Heart right ventricle (tissue), 16 donors: ENCODE results near the gene THSD7B. TPM values are rescaled to one million over a fixed set of nuclear protein-coding genes. Genes with fewer than 3 reads are reported as not detected.

ENCODE experiments used
- ATAC-seq, 8 donors: fragments of 200-7000 bp; cut with Tn5 transposase; one replicate each; pipeline ENCODE4 v1.9.1; 2020; ENCODE audit warnings: mild to moderate bottlenecking in 8 of 8, moderate library complexity in 8 of 8, moderate number of reproducible peaks in 1 of 8
- DNase-seq, 2 donors: peaks; one replicate each; pipeline ENCODE4 v3.0.0-alpha.2; 2020
- H3K27ac ChIP-seq, 10 donors: fragments of 200-600 bp; sonication (generic) in 2 of 10; one replicate each; pipeline versions ENCODE4 v1.5.0 to v1.8.0; 2020 to 2022; ENCODE audit warnings: mild to moderate bottlenecking in 3 of 10
- H3K27me3 ChIP-seq, 7 donors: fragments of 200-600 bp; one replicate each; pipeline ENCODE4 v1.8.0; 2021 to 2022; ENCODE audit warnings: mild to moderate bottlenecking in 2 of 7
- H3K36me3 ChIP-seq, 9 donors: fragments of 200-600 bp; sonication (generic) in 1 of 9; one replicate each; pipeline versions ENCODE4 v1.5.0 to v1.8.0; 2020 to 2022; ENCODE audit warnings: mild to moderate bottlenecking in 2 of 9
- H3K4me1 ChIP-seq, 9 donors: fragments of 200-600 bp; sonication (generic) in 1 of 9; one replicate each; pipeline versions ENCODE4 v1.5.0 to v1.8.0; 2020 to 2022; ENCODE audit warnings: mild to moderate bottlenecking in 4 of 9
- H3K4me3 ChIP-seq, 10 donors: fragments of 200-600 bp; sonication (generic) in 2 of 10; one replicate each; pipeline versions ENCODE4 v1.5.0 to v1.8.0; 2020 to 2022; ENCODE audit warnings: mild to moderate bottlenecking in 7 of 10, moderate library complexity in 2 of 10
- H3K9me3 ChIP-seq, 11 donors: fragments of 200-600 bp in 10 of 11; sonication (generic) in 2 of 11; one replicate each; pipeline versions ENCODE4 v1.5.0 to v1.8.0; 2013 to 2022; ENCODE audit warnings: mild to moderate bottlenecking in 2 of 11, control low read depth in 1 of 11, moderate library complexity in 1 of 11
- WGBS, 2 donors: extraction: QIAGEN DNeasy Blood & Tissue Kit; methylation state at CpG; one replicate each; pipeline ENCODE4 v1.1.7; 2013; ENCODE audit warnings: inconsistent platforms in 1 of 2; 5-methylcytosine and 5-hydroxymethylcytosine counted together
- intact Hi-C, 10 donors: fragments of 100-400 bp; cut with DNase I; formaldehyde crosslinking; loops; one replicate each; pipeline versions ENCODE4 v1.11.1 to v1.14.2; 2022
- polyA plus RNA-seq, 2 donors: library from polyadenylated mRNA; stranded (reverse); fragments of 200-250 nt; gene quantifications; one replicate each; pipeline ENCODE4 v1.2.3, GENCODE V29; 2013
- total RNA-seq, 10 donors: library from RNA; stranded (reverse); fragmentation: NEBNext Ultra II Directional in 3 of 10; extraction: Animal tissue kit (Norgen Biotek cat#: 25700) in 3 of 10; gene quantifications; one replicate each; pipeline versions ENCODE4 v1.2.1 to v1.2.4, GENCODE V29; 2021 to 2023
- TF ChIP-seq, protein P1 (sequence below), 9 donors: fragments of 200-600 bp; sonication (generic) in 2 of 9; IDR thresholded peaks; one replicate each; pipeline versions ENCODE4 v1.5.0 to v1.8.0; 2021 to 2022; ENCODE audit warnings: antibody characterized with exemption in 9 of 9, mild to moderate bottlenecking in 5 of 9, moderate library complexity in 1 of 9
- donor health status: Arrhythmogenic right ventricular cardiomyopathy.
- donor health status: ischemic (EF 13 %, LVEDD 7.1; RV severe dilation, severe dysfunction).
- donor health status: healthy with polysubstance abuse.
- donor health status: DM: no; HTN: yes; CAD: no.
- donor health status: DM: no; HTN: no; CAD: no.
- donor health status: ischemic (EF 25% LVEDD 6.9; RV normal size, moderate dysfunction).
- donor health status: ischemic (EF 25% LVEDD 5.7; RV mildly dilated, moderate dysfunction).
- donor health status: healthy.
- donor health status: DM: yes; HTN: yes; CAD: no.
- donor health status: Ischemic cardiomyopathy.
- donor health status: ischemic (EF 35%, LVEDD 5.7; RV mildly dilated, moderate dysfunction).
- donor health status: nonischemic (EF 11% LVEDD 7.7; RV severe dilation, severe dysfunction).
- donor health status: DM: yes; HTN: yes; CAD: no.
- donor health status: PGD.
- donor health status: ischemic (EF 29% LVEDD 5.4; RV normal size, mild dysfunction).
- donor health status: nonischemic (EF 23%, LVEDD 6.1; RV moderate dilation, normal function).

The THSD7B gene
- total and polyA plus RNA-seq, 12 donors = 0.01 to 0.39 (median 0.18) TPM

DNA sequence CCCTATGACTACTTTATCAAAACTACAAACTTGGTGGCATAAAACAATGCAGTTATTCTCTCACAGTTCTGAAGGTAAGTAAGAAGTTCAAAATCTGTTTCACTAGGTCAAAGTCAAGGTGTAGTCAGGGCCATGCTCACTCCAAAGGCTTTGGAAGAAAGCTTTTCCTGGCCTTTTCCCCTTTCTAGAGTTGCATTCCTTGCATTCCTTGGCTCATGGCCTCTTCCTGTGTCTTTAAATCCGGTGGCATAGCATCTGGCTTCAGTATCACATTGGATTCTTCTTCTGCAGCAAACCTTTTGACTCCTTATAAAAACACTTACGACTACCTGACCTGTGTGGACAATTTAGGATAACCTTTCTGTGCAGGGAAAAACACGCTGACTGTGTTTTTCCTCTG, 655.4 kb downstream of the THSD7B start:
- Histone ChIP-seq H3K36me3 (no peaks in the 10 kb centered on the region), H3K27me3 (no peaks in the 10 kb centered on the region), H3K27ac (no peak overlapping the region), H3K9me3 (peaks cover 0 to 23% (median 0%) of the 10 kb centered on the region in 11 donors), H3K4me3 (no peak overlapping the region), H3K4me1 (no peaks in the 10 kb centered on the region)
- TF ChIP-seq, protein P1, sequence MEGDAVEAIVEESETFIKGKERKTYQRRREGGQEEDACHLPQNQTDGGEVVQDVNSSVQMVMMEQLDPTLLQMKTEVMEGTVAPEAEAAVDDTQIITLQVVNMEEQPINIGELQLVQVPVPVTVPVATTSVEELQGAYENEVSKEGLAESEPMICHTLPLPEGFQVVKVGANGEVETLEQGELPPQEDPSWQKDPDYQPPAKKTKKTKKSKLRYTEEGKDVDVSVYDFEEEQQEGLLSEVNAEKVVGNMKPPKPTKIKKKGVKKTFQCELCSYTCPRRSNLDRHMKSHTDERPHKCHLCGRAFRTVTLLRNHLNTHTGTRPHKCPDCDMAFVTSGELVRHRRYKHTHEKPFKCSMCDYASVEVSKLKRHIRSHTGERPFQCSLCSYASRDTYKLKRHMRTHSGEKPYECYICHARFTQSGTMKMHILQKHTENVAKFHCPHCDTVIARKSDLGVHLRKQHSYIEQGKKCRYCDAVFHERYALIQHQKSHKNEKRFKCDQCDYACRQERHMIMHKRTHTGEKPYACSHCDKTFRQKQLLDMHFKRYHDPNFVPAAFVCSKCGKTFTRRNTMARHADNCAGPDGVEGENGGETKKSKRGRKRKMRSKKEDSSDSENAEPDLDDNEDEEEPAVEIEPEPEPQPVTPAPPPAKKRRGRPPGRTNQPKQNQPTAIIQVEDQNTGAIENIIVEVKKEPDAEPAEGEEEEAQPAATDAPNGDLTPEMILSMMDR (IDR thresholded peaks at IDR 0.05) = no peak
- intact Hi-C loops = no loop called here
- no peak for DNase-seq
- 26 to 39% methylated on average over 3 of the region's 3 CpGs for WGBS, 2 donors
- ATAC-seq = no peak

DNA sequence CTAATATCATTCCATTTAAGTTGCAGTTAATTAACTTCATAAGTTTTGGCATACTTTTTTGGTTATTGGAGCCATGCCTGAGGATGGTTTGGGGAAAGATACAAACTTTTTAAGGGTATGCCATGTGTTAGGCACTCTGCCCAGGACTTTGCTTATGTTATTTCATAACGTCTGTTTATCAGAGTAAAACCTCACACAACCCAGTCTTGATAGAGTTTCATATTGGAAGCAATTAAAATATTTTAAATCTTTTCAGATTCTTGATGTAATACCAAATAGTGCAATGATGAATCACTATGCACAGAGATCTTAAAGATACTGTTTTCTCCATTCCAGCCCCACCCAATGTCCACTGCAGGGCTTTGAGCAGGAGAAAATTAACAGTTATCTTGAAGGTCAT, 669.8 kb downstream of the THSD7B start:
- Histone ChIP-seq H3K9me3 (peaks cover 0 to 5% (median 0%) of the 10 kb centered on the region in 11 donors), H3K4me3 (no peak overlapping the region), H3K27me3 (no peaks in the 10 kb centered on the region), H3K4me1 (no peaks in the 10 kb centered on the region), H3K27ac (no peak overlapping the region), H3K36me3 (no peaks in the 10 kb centered on the region)
- intact Hi-C loops = no loop called here
- ATAC-seq = no peak
- WGBS, 2 donors = 36 to 51% methylated on average over 1 of the region's 1 CpG
- DNase-seq = no peak
- TF ChIP-seq, protein P1 (IDR thresholded peaks at IDR 0.05) = no peak

DNA sequence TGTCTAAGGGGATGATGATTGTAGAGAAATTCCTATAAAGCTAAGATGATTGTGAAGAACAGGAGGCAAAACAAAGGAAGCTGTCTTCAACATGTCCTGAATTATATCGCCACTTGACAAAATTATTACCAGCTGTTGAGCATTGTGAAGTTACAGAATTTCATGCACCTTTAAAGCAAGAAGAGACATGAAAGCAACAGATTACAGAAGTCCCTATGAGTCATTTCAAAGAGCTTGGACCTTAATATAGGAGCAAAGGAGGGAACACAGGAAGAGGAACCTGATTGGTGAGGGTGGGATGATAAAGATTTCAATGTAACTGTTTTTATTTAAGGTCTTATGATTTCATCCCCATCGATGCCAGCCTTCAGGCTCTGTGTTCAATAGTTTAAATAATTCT, 672.0 kb downstream of the THSD7B start:
- TF ChIP-seq, protein P1 (IDR thresholded peaks at IDR 0.05) = no peak
- ATAC-seq (no peak), DNase-seq (no peak)
- Histone ChIP-seq H3K27ac (no peak overlapping the region), H3K4me1 (no peaks in the 10 kb centered on the region), H3K9me3 (peaks cover 0 to 2% (median 0%) of the 10 kb centered on the region in 11 donors), H3K4me3 (no peak overlapping the region), H3K36me3 (no peaks in the 10 kb centered on the region), H3K27me3 (no peaks in the 10 kb centered on the region)
- 76 to 84% methylated on average over 2 of the region's 2 CpGs for WGBS, 2 donors
- intact Hi-C loops = no loop called here

DNA sequence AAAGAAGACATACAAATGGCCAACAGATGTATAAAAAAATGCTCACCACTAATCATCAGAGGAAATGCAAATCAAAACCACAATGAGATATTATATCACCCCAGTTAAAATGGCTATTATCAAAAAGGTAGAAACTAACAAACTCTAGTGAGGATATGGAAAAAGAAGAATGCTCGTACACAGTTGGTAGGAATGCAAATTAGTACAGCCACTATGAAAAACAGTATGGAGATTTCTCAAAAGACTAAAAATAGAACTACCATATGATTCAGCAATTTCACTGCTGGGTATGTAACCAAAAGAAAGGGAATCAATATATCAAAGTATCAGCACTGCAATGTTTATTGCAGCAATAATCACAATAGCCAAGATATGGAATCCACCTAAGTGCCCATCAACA, 679.6 kb downstream of the THSD7B start:
- H3K27ac ChIP-seq = no peak overlapping the region
- TF ChIP-seq, protein P1 (IDR thresholded peaks at IDR 0.05) = no peak
- DNase-seq = no peak
- intact Hi-C loops = no loop called here
- no peaks in the 10 kb centered on the region for H3K27me3 ChIP-seq
- no peaks in the 10 kb centered on the region for H3K4me1 ChIP-seq
- 74 to 78% methylated on average over 1 of the region's 1 CpG for WGBS, 2 donors
- ATAC-seq = no peak
- H3K36me3 ChIP-seq = no peaks in the 10 kb centered on the region
- no peak overlapping the region for H3K4me3 ChIP-seq
- peaks cover 0 to 7% (median 0%) of the 10 kb centered on the region in 11 donors for H3K9me3 ChIP-seq
